Activated CD4-positive, alpha-beta T cell treated with anti-CD3 and anti-CD28 coated beads, Interleukin-2, Interleukin-4, amounts not matched to agents 100 ng/mL and 50 ng/mL, durations not matched to agents 16 hours and 8 hours (primary cell): ENCODE data around the gene IGFALS.

Source experiments
- DNase-seq: peaks from one replicate; pipeline ENCODE4 v3.0.0-alpha.2; 2020; ENCODE audit warnings: low spot score

Gene IGFALS

DNA sequence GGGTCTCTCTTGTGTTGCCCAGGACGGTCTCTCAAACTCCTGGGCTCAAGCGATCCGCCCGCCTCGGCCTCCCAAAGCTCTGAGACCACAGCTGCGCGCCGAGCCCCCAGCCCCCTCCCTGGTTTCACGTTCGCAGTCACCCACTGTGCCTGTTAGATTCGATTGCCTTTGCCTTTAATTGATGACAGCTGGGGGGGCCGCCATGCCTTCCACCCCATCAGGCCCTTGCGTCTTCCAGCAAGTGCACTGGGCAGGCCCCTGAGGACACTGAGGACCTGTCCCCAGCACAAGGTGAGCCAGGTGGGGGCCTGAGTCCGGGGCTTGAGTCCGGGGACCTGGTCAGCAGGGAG is 3.3 kb downstream of the IGFALS start:
- DNase-seq = no peak

GRCh38 chr16:1789643-1790045 is 3.9 kb downstream of the IGFALS start:
- DNase-seq = no peak

DNA sequence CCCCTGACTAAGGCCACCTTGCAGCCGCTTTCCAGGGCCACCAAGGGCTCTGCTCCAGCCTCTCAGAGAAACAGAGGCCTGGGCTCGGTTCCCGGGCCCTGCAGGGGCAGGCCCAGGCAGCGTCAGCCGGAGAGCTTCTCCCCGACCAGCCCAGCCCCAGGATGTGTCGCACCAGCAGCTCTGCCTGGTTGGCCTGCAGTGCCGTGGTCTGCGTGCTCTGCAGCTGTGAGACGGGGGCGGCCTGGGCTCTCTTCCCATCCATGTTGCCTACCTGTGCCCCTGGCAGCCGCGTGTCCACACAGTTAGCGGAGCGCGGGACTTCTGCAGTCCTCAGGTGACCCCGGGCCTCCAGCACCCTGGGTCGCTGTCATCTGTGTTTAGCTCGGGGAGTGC is 4.8 kb downstream of the IGFALS start:
- no peak for DNase-seq

DNA sequence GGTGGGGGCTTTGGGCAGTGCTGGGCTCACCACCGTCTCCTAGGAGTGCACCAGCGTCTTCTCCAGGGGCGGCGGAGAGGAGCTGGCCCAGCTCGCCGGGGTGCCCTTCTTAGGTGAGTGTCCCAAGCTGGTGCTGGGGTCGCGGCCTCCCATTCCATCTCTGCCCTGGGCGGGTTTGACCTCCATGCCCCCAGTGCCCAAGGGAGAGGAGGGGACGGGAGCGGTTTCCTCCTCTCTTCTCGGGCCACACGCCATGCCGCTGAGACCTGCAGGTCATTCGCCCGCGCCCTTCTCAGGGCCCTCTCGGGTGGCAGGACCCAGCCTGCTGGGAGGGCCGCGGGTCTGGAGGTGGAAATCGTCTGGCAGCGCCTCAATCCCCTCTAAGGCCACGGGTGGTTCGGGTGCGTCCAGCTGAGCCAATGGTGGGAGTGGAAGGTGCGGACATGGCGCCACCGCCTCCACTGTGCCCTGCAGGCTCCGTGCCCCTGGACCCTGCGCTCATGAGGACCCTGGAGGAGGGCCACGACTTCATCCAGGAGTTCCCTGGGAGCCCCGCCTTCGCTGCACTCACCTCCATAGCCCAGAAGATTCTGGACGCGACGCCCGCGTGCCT is 5.3 kb downstream of the IGFALS start:
- no peak for DNase-seq

DNA sequence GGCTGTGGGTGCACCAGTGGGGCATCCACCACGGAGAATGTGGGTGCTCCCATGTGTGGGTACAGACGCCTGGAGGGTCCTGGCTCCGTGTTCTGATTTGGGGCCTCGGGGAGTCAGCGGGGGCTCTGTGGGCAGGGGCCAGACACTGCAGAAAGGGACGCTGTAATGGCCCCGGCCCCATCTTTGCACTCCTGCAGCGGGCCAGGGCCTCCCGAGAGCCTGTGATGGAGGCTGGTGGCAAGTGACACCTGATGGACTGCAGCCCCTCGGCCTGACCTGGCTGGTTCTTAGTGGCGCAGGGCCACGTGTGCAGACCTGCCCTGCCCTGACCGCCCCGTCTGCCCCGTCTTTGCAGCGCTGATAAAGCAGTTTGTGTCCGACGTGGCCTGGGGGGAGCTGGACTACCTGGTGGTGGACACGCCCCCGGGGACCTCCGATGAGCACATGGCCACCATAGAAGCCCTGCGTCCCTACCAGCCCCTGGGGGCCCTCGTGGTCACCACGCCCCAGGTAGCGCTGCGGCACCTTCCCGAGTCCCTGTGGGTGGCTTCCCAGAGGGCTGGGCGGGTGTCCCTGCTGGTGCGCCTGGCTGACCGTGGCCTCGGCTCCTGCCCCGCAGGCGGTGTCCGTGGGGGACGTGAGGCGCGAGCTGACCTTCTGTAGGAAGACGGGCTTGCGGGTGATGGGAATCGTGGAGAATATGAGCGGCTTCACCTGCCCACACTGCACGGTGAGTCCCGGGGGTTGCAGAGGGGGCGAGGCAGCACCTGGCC is 6.0 kb downstream of the IGFALS start:
- DNase-seq = no peak

DNA sequence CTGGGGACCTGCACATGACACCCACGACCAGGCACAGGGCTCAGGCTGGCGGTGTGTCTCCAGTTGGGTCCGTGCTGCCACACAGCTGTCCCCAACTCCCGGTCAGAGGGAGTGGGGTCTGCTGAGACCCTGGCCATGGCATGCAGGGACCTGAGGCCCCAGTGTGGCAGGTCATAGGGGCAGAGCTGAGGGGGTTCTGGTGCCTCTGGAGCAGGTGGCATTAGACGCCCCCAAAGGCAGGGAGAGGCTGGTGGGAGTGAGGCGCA is 6.5 kb downstream of the IGFALS start:
- no peak for DNase-seq

DNA sequence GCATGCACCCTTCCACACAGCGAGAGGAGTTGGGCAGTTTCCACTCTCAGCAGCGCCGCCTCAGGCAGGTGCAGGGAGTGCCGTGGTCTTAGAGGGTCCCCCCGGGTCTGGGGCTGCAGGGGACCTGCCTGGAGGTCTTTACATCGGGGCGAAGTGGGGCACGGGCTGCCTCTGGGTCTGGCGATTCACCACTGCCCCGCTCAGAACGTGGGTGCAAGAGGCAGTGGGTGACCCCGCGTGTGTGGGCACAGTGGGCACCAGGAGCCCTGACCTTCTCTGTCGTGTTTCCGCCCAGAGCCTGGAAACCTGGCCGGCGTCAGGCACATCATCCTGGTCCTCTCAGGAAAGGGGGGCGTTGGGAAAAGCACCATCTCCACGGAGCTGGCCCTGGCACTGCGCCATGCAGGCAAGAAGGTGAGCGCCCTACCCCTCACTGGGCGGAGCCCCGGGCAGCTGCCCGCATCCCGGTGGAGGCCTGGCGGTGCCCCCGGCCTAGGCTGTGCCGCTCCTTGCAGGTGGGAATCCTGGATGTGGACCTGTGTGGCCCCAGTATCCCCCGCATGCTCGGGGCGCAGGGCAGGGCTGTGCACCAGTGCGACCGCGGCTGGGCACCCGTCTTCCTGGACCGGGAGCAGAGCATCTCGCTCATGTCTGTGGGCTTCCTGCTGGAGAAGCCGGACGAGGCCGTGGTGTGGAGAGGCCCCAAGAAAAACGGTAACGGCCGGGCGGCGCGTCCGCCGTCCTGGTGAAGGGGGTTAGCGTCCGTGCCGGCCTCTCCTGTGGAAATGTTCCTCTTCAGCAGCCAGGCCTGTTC is 7.1 kb downstream of the IGFALS start:
- no peak for DNase-seq

GRCh38 chr16:1785846-1786170 is 7.7 kb downstream of the IGFALS start:
- DNase-seq = no peak

DNA sequence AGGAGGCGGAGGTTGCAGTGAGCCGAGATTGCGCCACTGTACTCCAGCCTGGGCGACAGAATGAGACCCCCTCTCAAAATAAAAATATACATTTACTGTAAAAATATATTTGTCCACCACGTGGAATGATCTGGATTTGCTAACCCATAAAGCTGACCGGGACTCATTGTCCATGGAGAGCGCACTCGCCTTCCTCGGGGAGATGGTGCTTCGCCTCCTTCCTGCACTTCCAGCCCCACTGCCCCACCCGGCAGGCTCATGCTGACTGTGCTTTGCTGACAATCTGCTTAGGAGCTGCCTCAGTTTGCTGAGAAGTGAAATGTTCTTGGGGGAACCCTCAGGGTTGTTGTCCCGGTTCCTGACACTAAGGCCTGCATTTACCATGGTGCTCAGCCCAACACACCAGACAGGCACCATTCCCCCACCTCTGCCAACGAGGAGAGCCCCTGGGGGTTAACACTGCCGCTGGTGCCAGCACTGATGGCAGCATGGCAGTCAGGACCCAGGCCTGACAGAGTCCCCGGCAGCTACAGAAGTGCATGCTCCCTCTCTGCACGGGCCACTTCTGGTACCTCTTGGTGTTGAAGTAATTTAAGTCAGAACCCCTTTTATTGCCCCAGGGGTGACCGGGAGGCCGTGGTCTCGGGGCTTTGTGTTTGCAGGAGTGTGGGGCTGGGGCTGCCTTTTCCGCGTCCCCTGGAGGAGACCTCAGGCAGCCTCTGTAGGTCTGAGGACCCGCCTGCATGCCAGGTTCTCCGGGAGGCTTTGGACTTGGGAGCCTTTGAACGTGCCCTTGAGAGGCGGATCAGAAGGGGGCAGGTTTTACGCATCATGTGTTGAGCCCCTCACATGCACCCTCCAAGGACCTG is 8.3 kb downstream of the IGFALS start:
- no peak for DNase-seq

GRCh38 chr16:1782408-1783264 is 10.9 kb downstream of the IGFALS start, which contains the start of the genes NUBP2 and SPSB3:
NUBP2 (plus strand) TSS chr16:1782960; CDS start chr16:1783021, 61 bp downstream.
SPSB3 (minus strand) TSS chr16:1782571; CDS start chr16:1781483, 1,088 bp downstream.
- DNase-seq = peak; percentile 100

DNA sequence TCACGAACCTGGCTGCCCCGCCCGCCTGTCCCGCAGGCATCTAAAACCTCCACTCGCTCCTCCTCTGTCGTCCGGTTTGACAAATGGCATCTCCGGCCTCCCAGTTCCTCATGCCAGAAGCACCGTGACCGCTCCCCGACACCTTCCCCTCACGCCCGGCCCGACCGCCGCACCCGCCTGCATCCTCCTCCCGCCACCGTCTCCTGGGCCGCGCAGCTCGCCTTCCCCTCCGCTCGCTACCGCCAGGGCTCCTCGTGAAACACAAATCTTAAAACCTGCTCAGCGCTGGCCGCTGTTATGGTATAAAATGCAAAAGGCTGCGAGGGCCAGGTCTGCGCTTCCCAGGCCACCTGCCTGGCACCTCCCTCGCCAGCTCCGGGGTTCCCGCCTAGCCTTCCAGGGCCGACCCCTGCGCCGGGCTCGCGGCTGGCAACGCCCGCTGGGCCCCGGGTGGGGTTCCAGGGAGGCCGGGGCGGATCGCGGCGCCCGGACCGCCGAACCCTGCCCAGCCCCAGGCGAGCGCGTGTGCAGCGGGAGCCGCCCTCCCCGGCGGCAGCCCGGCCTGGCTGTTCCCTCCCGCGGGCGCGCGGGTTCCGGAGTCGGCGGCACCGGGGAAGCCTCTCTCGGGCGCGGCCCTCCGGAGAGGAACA is 11.6 kb downstream of the IGFALS start:
- DNase-seq = no peak

DNA sequence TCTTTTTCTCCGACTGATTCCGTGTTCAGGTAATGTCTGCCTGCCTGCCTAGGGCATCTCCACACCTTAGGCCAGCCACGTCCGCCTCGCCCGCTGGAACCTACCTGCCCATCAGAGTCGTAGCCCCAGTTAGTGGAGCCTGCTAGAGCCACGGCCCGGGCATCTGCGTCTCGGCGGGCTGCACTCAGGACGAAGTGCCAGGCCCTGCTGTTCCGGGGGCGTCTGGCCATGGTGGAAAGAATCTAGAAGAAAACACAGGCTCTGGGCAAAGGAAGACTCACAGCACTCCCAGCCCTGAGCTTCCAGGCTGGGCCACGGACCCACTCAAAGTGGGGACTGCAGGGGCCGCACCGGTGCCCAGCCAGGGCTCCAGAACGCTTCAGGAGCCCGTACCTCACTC is 12.3 kb downstream of the IGFALS start:
- DNase-seq = no peak

- no peak for DNase-seq
These were observed 12.8 kb downstream of the IGFALS start for GRCh38 chr16:1780677-1781072.

DNA sequence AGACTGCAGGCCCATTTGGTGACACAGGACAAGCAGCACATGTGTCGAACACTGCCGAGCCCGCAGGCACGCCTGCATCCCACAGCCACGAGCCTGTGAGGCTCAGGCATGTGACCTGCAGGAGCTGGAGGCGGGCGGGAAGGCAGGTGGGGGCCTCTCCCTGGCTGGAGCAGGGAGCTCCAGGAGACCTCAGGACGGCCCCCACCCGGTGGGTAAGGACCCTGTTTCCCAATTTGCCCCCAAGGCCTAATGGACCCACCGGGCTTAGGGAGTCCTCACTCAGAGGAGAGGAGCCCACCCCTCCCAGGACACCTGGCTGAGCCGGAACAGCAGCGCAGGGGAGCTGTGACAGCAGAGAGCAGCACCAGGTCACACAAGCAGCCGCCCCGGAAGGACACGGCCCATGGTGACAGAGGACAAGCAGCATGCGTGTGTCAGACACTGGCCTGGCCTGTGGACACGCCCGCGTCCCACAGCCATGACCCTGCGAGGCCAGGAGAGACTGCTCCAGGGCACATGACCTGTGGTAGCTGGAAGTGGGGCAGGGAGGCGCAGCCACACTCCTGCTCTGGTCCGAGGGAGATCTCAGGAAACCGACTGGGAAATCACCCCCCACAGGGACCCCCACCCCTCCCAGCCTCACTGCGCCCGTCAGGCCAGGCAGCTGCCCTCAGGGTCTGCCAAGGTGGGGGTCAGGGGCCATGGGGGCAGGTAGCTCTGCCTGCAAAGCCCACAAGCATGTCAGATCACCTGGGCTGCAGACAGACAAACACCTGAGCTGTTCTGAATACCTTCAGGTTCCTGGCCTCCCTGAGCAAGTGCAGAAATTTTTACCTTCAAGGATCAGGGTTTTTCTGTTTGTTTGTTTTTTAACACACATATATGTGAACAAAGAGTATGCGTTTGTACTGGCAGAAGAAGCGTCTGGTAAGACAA is 13.5 kb downstream of the IGFALS start:
- no peak for DNase-seq

DNA sequence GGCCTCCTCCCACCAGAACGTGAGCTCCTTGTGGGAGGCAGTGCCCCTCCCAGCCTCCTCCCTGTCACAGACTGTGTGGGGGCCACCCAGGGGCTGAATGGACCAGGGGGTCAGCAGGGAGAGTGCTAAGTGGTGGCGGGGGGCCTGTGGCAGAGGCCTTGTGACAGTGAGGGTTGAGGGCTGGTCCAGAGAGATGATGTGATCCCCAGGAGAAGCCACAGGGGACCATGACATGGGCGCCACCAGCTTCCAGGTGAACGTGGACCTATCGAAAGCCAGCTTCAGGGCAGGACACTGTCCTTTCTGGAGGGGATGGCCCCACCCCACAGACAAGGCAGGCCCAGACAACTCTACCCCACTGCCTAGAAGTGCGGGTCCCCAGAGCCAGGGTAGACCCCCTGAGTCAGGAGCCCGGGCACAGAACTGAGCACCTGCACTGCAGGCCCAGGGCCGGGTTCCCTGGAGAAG is 14.2 kb downstream of the IGFALS start:
- DNase-seq = no peak

DNA sequence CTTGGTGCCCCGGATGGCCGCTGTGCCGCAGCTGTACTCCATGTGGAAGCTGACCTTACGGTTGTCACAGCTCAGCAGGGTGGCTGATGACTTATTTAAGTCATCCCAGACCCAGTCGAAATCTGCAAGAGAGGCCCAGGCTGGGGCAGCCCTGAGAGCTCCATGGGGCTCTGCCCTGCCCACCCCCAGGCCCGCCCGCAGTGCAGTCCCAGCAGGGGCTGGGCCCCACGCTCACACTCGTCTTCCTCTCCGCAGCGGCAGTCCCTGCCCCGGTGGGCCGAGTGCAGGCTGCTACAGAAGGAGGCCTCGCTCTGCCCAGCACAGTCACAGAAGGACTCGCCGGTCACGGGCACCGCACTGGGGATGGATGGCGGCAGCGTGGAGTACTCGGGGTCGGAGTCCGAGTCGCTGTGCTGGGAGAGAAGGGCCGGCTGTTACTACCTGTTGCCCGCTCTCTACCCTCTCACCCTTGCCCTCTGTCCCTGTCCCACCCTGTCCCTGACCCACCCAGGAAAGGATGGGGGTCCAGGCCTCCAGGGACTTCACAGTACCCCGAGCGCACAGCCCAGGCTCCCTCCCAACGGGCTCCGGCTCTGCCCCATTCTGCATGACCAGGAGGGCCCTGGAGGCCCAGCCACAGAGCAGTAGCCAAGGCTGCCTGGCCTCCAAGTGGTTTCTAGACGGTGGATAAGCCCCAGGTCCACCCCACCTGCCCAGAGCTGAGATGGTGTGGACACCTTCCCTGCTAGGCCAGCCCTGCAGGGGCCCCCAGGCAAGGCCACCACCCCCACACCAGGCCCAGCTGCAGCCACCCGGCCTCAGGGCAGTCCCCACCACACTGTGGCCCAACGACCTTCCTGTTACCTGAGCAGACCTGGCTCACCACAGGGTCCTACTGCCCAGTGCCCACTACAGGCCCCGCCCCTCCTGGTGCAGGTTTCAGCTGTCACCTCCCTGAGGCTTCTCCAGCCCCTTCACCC is 15.0 kb downstream of the IGFALS start:
- no peak for DNase-seq

DNA sequence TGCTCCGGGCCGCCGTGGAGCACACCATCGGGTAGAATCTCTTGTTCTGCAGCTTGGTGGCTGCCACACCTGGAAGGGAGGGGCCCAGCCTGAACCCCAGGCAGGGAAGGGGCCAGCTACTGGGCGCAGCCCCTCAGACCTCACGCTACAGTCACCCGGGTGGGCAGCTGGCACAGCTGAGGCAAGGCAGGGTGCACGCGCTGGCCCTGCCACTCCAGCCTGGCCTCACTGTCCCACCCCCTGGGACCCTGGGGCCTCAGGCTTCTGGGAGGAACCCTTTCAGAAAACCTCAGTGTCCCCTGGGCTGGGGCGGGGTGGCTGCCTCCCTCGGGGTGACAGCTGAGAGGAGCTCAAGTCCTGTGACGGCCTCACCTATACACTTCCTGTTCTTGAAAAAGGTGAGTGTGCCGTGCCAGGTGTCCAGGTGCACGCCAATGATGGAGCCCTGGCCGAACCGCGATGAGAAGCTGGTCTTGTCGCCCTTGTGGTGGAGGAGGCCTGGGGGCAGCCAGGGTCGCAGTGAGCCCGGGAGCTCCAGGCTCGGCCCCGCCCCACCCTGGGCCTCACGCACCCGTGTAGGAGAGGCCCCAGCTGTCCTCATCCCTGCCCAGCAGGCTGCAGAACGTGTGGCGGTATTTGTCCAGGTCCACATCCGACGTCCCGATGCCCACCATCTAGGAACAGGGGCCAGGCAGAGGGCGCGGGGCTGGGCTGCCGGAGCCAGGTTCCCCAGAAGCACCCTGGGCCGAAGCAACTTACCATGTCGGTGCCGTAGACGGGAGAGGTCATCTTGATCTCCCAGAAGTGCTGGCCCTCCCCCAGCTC is 15.9 kb downstream of the IGFALS start:
- DNase-seq = no peak

DNA sequence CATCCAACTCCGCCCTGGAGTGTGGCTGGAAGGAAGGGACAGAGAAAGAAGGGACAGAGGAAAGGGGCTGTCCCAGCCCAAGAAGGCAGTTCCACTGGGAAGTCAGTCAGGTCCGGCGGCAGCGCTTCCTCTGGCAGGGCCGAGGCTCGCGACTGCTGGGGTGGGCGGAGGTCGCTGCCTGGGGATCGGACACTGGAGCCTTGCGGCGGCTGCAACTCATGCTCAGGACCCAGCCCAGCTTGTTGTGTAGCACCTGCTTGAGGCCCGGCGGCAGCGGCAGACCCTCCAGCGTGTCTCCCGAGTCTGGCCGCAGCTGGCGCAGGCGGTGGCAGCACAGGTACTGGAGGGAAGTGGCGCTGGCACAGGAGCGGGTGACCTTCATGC is 16.5 kb downstream of the IGFALS start:
- no peak for DNase-seq
